ENCODE measurements around the gene CASK.

The CASK gene

GRCh38 chrX:41543668-41544067 lies 379.7 kb downstream of the CASK start:
- Histone ChIP-seq H3K36me3 (no peaks in the 10 kb centered on the region), H3K27ac (no peak overlapping the region), H3K9me3 (no peaks in the 10 kb centered on the region), H3K27me3 (no peaks in the 10 kb centered on the region), H3K4me1 (ENCODE audit: control insufficient read depth in 1 of 2, insufficient read depth in 1 of 2, low read depth in 1 of 2, low read length in 1 of 2) (peaks cover 7 to 9% of the 10 kb centered on the region in 2 experiments), H3K4me3 (ENCODE audit: low read depth in 1 of 2, low read length in 1 of 2) (no peak overlapping the region)
- no peak for TF ChIP-seq CTCF (IDR thresholded peaks at IDR 0.05)

GRCh38 chrX:41543025-41543424 lies 380.3 kb downstream of the CASK start:
- Histone ChIP-seq H3K4me3 (ENCODE audit: low read depth in 1 of 2, low read length in 1 of 2) (no peak overlapping the region), H3K4me1 (ENCODE audit: control insufficient read depth in 1 of 2, insufficient read depth in 1 of 2, low read depth in 1 of 2, low read length in 1 of 2) (peaks cover 7 to 9% of the 10 kb centered on the region in 2 experiments), H3K9me3 (no peaks in the 10 kb centered on the region), H3K36me3 (no peaks in the 10 kb centered on the region), H3K27me3 (no peaks in the 10 kb centered on the region), H3K27ac (no peak overlapping the region)
- TF ChIP-seq CTCF (IDR thresholded peaks at IDR 0.05): no peak

- Histone ChIP-seq H3K4me3 (ENCODE audit: low read depth in 1 of 2, low read length in 1 of 2) (no peak overlapping the region), H3K27ac (no peak overlapping the region), H3K36me3 (no peaks in the 10 kb centered on the region), H3K4me1 (ENCODE audit: control insufficient read depth in 1 of 2, insufficient read depth in 1 of 2, low read depth in 1 of 2, low read length in 1 of 2) (peaks cover 7 to 9% of the 10 kb centered on the region in 2 experiments), H3K27me3 (no peaks in the 10 kb centered on the region), H3K9me3 (no peaks in the 10 kb centered on the region)
- no peak for TF ChIP-seq CTCF (IDR thresholded peaks at IDR 0.05)
These were observed 380.8 kb downstream of the CASK start for GRCh38 chrX:41542536-41542935.

- Histone ChIP-seq H3K36me3 (no peaks in the 10 kb centered on the region), H3K4me1 (ENCODE audit: control insufficient read depth in 1 of 2, insufficient read depth in 1 of 2, low read depth in 1 of 2, low read length in 1 of 2) (peaks cover 7 to 9% of the 10 kb centered on the region in 2 experiments), H3K27ac (no peak overlapping the region), H3K9me3 (no peaks in the 10 kb centered on the region), H3K4me3 (ENCODE audit: low read depth in 1 of 2, low read length in 1 of 2) (no peak overlapping the region), H3K27me3 (no peaks in the 10 kb centered on the region)
- no peak for TF ChIP-seq CTCF (IDR thresholded peaks at IDR 0.05)
These were observed 381.2 kb downstream of the CASK start for GRCh38 chrX:41542135-41542534.

GRCh38 chrX:41541386-41541785 lies 382.0 kb downstream of the CASK start:
- no peak for TF ChIP-seq CTCF (IDR thresholded peaks at IDR 0.05)

GRCh38 chrX:41538707-41539106 lies 384.6 kb downstream of the CASK start:
- no peak overlapping the region for H3K27ac ChIP-seq
- H3K9me3 ChIP-seq: no peaks in the 10 kb centered on the region
- no peak overlapping the region for H3K4me3 ChIP-seq (ENCODE audit: low read depth in 1 of 2, low read length in 1 of 2)
- H3K36me3 ChIP-seq: no peaks in the 10 kb centered on the region
- TF ChIP-seq CTCF (IDR thresholded peaks at IDR 0.05): no peak
- peaks cover 19 to 23% of the 10 kb centered on the region in 2 experiments for H3K4me1 ChIP-seq (ENCODE audit: control insufficient read depth in 1 of 2, insufficient read depth in 1 of 2, low read depth in 1 of 2, low read length in 1 of 2)
- no peaks in the 10 kb centered on the region for H3K27me3 ChIP-seq

More at GRCh38 chrX:41541386-41541785, 382.0 kb downstream of the CASK start:
- H3K4me1 ChIP-seq (ENCODE audit: control insufficient read depth in 1 of 2, insufficient read depth in 1 of 2, low read depth in 1 of 2, low read length in 1 of 2): peaks cover 7 to 9% of the 10 kb centered on the region in 2 experiments
- no peak overlapping the region for H3K27ac ChIP-seq
- no peaks in the 10 kb centered on the region for H3K36me3 ChIP-seq
- no peaks in the 10 kb centered on the region for H3K27me3 ChIP-seq
- H3K9me3 ChIP-seq: no peaks in the 10 kb centered on the region
- no peak overlapping the region for H3K4me3 ChIP-seq (ENCODE audit: low read depth in 1 of 2, low read length in 1 of 2)

Data from neutrophil (primary cell).